ENCODE measurements around the gene FBXO30.

GRCh38 chr6:145816392-145816791 is 1.8 kb upstream of the FBXO30 start:
- TF ChIP-seq POLR2A (IDR thresholded peaks at IDR 0.05; ENCODE audit: low read depth, low read length) (no peak), POLR2AphosphoS5 (IDR thresholded peaks at IDR 0.05; ENCODE audit: low read depth, low read length) (no peak), TAF1 (IDR thresholded peaks at IDR 0.05; ENCODE audit: low read depth, low read length) (no peak), SPI1 (IDR thresholded peaks at IDR 0.05; ENCODE audit: low read depth, low read length) (no peak), POU2F2 (IDR thresholded peaks at IDR 0.05; ENCODE audit: low read depth, low read length) (no peak), PAX5 (IDR thresholded peaks at IDR 0.05; ENCODE audit: insufficient read depth, low read length, severe bottlenecking) (no peak)

Data from GM12891 (cell line).